HG03066 (cell line): Measurements from ENCODE around the gene PHC1.
"Not testable (repeated sequence)": the region's sequence is repeated elsewhere in the genome, so short reads cannot be mapped to it uniquely, and the experiment has no call there.

Experiments used
- ATAC-seq: cut with Tn5 transposase; IDR thresholded peaks from one replicate; pipeline ENCODE4 v1.9.1; 2021; ENCODE audit warnings: low read depth; ENCODE audit not compliant: unreplicated experiment

The PHC1 gene

GRCh38 chr12:8909752-8910151, 4.6 kb upstream of the PHC1 start:
- no peak for ATAC-seq

GRCh38 chr12:8911606-8912268, 2.6 kb upstream of the PHC1 start:
- ATAC-seq, result no peak

- ATAC-seq, result no peak
Observed at GRCh38 chr12:8912914-8913313, 1.4 kb upstream of the PHC1 start.

- ATAC-seq, result no peak
Observed at GRCh38 chr12:8913702-8914032, 642 bp upstream of the PHC1 start.

GRCh38 chr12:8914716-8915526, 612 bp downstream of the PHC1 start:
- peak; percentile 81 for ATAC-seq

- no peak for ATAC-seq
Observed at GRCh38 chr12:8916154-8916553, 1.8 kb downstream of the PHC1 start.

- ATAC-seq, result no peak
Observed at GRCh38 chr12:8917031-8917430, 2.7 kb downstream of the PHC1 start.

GRCh38 chr12:8917751-8918150, 3.4 kb downstream of the PHC1 start:
- ATAC-seq, result no peak

- not testable (repeated sequence) for ATAC-seq
Observed at GRCh38 chr12:8919643-8920042, 5.3 kb downstream of the PHC1 start.

GRCh38 chr12:8922544-8922943, 8.2 kb downstream of the PHC1 start:
- no peak for ATAC-seq

GRCh38 chr12:8930655-8931323, 16.5 kb downstream of the PHC1 start:
- not testable (repeated sequence) for ATAC-seq

- not testable (repeated sequence) for ATAC-seq
Observed at GRCh38 chr12:8932464-8932863, 18.2 kb downstream of the PHC1 start.

- not testable (repeated sequence) for ATAC-seq
Observed at GRCh38 chr12:8934080-8934479, 19.8 kb downstream of the PHC1 start.

- ATAC-seq, result no peak
Observed at GRCh38 chr12:8936735-8937134, 22.4 kb downstream of the PHC1 start.

- ATAC-seq, result not testable (repeated sequence)
Observed at GRCh38 chr12:8937842-8938442, 23.6 kb downstream of the PHC1 start.

GRCh38 chr12:8941691-8942478, 27.6 kb downstream of the PHC1 start:
- ATAC-seq, result no peak

GRCh38 chr12:8943565-8944186, 29.4 kb downstream of the PHC1 start:
- ATAC-seq, result no peak

GRCh38 chr12:8946733-8947132, 32.4 kb downstream of the PHC1 start:
- ATAC-seq, result no peak

- no peak for ATAC-seq
Observed at GRCh38 chr12:8947737-8948136, 33.4 kb downstream of the PHC1 start.
